ELR (cell line): ENCODE data around the gene PTER.

Experiments used
- DNase-seq: peaks from one replicate; pipeline ENCODE4 v3.0.0-alpha.2; 2015; ENCODE audit warnings: low read depth

Gene PTER

DNA sequence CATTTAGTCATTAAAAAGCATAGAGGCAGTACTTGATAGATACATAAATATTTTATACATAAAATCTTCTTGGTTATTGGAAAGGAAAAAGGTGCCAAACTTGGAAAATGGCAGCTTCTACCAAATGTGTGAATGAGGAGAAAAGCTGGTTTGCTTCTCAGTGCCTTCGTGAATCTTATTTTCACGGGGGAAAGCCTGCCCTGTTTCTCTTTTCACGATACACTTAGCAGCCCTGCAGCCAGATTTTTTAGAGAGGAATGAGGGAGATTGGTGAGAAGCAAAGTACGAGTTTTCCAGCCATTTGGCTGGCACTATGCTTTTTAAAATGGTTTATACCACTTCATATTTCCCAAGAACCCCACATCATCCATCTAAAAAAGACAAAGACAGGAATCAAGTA, 107.8 kb downstream of the PTER start:
- DNase-seq, result no peak

DNA sequence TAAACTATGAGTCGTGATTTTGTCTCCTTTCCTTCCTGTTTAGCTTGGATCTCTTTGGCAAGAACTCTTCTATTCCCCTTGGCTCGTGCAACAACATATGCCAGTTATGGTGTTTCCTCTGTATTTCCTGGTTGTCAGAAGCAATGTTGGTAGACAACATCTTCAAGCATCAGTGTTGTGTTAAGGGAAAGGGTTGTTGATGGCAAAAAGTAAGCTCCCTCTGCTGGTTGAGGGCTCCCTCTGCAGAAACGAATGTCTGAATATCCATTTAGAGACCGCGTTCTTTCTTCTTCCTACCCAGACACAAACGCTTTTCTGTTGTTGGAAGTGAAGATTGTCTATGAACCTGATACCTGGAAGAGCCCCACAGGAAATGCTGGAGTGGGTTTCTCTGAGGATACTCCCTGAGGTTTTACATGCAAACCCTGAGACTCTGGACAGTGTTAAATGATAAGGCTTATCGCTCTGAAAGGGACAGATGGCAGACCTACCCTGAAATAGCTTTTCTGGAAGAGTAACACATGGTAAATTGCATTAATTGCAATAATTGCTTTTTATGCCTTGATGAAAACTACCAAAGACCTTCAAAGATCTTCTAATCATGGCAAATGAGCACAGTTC, 108.4 kb downstream of the PTER start:
- peak; percentile 53 for DNase-seq

DNA sequence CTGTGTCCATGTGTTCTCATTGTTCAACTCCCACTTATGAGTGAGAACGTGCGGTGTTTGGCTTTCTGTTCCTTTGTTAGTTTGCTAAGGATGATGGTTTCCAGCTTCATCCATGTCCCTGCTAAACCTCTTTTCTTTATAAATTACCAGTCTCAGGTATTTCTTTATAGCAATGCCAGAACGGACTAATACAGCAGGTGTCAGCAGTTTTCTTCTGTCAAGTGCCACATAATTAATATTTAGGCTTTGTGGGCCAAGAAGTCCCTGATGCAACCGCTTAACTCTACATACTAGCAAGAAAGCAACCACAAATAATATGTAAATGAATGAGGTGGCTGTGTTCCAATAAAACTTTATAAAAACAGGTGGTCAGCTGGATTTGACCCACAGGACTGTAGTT, 111.2 kb downstream of the PTER start:
- no peak for DNase-seq

DNA sequence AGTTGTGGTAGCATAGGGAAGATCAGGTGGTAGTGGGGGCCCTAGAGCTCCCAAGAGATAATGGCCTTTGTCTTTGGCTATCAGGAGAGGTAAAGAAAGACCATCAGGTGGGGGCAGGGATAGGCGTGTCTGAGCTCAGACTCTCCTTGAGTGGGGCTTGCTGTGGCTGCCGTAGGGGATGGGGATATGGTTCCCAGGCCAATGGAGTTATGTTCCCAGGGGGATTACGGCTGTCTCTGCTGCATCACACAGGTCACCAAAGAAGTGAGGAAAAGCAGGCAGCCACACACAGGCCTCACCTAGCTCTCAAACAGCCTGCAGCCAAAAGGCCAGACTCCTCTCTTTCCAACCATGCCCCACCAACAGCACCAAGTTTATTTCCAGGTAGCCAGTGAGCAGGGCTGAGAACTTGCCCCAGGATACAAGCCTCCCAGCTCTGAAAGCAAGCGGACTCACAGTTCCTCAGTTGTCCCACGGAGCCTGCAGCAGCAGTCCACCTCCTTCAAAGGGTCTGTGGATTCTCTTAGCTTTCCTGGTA, 122.5 kb downstream of the PTER start:
- DNase-seq, result no peak

DNA sequence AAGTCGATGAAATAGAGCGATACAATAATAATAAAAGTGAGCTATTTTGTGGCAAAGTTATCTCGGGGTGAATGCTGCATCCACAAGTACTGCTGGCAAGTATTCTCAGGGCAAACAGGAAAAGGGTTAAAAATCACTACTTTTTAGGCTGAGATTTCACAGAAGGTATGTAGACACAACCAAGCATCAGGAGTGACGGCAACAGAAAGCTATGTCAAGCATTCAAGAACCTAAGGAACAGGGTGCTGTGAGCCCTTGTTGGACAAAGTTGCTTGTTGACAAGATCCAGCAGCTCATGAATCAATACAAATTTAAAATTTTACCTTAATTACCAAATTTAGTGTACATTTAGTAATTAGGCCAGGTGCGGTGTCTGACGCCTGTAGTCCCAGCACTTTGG, 126.1 kb downstream of the PTER start:
- no peak for DNase-seq
